GM08714 (cell line): ENCODE measurements around the gene PAX2.

Experiments used
- H3K4me3 ChIP-seq: fragments of 200-500 bp; sonication (Bioruptor generic); 2 replicates; pipeline ENCODE4 v1.5.1; 2014; ENCODE audit warnings: mild to moderate bottlenecking, low read length, inconsistent platforms
- ZNF274 ChIP-seq: IDR thresholded peaks from 2 replicates; pipeline ENCODE4 v1.6.1; 2012; ENCODE audit warnings: mild to moderate bottlenecking, low read depth, low read length

Gene PAX2

DNA sequence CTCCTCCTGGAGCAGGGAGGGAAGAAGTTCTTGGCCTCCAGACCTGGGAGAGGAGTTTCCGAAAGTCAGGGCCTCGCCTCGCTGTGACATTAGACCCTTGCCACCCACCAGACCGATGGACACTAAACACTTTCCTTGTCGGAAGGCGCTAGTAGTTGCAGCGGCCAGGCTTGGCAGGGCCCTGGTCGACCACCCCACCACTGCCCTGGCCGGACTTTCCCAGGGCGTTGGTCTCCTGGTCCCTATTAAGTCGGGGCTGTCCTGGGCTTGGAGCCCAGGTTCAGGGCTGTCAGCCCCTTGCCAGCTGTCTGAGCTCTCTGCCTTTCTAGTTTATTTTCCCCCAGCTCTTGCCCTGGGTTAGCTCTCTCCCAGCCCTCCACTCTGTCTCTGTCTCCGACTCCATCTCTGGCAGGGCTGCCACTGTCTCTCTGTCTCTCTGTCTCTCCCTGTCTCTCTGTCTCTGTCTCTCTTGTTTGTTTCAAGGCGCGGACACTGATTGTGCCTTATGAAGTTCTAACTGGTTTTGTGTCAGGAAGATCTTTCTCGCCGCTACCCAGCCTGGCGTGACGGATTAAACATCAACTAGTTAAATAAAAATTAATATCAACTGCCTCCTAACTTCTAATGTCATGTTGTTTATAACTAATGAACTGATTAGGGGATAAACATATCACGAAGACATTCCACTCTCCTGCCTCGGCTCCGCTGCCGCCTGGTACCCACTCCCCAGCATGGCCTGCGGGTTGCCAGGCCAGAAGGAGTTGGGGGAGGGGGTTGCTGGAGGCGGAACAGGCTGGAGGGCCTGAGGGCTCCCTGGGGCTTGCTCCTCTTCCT, 13.8 kb upstream of the PAX2 start:
- TF ChIP-seq ZNF274: no peak
- no peak overlapping the region for H3K4me3 ChIP-seq

DNA sequence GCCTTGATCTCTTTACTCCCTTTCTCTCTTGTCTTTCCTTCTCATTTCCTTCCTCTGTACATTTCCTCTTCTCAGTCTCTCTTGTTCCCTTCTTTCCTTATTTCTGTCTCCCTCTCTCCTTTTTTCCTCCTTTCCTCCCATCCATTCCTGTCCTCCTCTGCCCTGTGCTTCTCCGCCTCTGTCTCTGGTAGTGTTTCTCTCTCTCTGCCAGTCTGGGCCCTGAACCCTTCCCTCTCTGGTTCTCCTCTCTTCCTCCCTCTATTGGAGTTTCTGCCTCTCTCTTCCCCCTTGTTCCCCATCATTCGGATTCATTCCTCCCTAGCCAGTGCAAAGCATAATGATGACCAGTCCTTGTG, 13.2 kb upstream of the PAX2 start:
- no peak for TF ChIP-seq ZNF274
- H3K4me3 ChIP-seq: no peak overlapping the region

DNA sequence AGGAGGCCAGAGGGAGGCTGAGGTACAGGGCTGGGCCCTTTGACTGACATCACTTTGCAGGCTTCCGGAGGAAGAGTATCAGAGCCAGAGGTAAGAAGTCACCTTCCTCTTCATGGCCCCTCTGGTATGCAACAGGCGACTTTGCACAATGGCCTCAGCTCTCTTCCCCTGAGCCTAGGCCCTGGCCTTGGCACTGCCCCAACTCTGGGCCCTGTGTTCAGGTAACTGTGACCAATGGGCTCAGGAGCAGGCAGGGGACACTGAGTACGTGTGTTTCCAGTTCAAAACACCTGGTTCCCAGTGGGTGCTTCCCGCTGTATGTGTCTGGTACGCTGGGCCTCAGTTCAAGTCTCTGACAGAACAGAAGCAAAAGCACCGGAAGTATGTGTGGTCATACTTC, 12.1 kb upstream of the PAX2 start:
- no peak overlapping the region for H3K4me3 ChIP-seq
- no peak for TF ChIP-seq ZNF274

DNA sequence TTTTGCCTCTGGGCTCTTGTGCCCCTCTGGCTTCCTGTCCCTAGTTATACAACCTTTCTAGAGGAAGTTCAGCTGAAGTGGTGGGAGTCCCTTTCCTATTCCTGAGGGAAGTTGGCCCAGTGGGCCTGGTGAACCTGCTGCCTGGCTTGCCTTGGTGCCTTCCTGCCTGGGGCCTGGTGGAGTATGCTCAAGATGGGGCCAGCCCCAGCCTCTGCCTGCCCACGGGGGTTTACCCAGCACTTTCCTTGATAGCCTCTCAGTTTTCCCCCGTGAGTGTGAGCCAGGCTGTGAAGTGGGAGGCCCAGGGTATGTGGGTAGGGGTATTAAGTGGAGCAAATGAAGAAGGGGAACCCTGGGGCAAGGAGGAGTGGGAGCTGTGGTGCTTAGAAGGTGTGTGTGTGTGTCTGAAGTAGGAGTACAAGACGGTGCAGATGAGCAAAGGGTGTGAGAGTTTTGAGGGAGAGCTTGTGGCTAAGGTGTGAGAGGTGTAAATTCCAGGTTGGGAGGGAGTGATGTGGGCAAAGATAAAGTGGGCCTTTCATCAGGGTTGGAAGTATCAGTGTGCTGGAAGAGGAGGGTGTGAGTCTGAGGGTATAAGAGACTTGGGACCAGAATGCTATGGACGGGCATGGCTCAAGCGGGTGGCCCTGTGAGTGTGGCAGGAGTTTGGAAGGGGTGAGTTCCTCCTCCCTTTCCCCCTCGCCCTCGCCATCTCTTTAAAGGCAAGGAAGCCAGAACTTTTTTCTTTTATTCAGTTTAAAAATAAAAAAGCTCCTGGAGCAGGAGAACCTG, 10.9 kb upstream of the PAX2 start:
- no peak overlapping the region for H3K4me3 ChIP-seq
- no peak for TF ChIP-seq ZNF274

DNA sequence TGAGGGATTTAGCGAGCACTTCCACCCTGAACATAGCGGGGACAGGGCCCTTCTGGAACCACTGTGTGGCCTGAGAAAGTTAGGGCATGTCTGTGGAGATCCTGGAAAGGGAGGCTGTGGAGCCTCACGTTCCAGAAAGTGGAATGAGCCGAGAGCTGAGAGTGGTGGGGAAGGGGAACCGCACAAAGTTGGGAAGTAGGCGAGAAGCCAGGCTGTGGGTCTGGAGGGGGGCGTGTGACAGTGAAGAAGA, 10.4 kb upstream of the PAX2 start:
- H3K4me3 ChIP-seq: no peak overlapping the region
- no peak for TF ChIP-seq ZNF274

DNA sequence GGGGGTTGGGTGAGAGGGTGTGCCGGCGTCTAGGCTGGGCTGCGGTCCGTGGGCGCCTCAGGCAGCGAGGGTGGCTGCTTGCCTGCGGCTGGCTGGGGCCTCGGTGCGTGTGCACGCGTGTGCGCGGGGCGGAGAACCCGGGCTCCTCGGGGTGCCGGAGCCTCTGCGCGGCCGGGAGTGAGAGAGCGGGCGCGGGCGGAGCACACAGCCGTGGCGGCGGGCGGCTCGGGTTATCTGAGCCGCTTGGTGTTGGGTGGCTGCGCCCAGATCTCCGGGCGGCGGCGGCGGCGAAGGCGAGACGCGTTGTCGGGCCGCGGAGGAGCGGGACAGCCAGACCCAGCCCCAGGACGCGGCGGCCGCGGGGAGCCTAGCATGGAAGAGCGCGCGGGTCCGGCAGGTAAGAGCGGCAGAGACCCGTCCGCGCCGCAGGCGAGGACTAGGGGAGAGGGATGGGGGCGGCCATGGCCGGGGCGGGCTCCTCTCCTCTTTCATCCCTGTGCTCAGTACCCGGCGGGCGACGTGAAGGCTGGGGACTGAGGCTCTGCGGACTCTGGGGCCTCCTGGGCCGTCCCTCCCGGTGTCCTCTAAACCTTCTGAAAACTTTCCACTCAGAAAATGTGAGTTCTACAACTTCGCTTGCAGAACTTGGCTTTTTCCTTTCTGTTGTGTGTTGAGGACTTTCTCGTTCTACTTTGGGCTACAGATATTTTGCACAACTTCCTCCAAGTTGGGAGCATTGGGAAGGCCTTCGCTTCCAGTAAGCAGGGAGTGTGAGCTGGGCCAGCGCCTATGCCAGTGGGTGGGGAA, 9.8 kb upstream of the PAX2 start:
- no peak for TF ChIP-seq ZNF274
- H3K4me3 ChIP-seq: no peak overlapping the region

DNA sequence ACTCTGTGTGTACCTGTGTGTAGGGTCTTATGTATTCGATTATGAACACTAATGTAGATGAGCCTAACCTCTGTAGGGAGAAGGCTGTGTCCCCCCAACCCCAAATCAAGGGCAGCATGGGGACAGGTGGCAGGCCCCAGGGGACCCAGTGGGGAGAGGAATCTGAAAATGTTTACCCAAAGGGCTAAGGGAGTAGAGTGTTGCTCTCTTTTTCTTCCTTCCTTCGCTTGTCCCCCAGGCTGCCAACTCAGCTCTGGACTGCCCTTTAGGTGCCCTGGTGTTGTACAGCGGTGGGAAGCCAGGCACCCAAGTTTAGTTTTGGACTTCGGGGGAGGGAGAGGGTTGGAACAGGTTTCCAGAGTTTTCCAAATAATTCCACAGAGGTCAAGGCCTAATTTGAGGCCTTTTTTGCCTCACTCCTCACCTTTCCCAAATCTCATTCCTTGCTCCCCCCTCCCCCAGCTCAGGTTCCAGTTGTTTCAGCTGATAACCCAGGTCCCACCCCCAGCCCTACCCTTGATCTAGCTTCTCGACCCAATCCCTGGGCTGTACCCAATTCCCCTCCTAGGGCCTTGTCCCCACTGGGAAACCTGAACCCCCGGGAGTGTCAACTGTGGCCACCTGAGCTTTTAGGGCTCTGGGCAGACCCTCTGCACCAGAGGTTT, 9.1 kb upstream of the PAX2 start:
- TF ChIP-seq ZNF274: no peak
- no peak overlapping the region for H3K4me3 ChIP-seq

DNA sequence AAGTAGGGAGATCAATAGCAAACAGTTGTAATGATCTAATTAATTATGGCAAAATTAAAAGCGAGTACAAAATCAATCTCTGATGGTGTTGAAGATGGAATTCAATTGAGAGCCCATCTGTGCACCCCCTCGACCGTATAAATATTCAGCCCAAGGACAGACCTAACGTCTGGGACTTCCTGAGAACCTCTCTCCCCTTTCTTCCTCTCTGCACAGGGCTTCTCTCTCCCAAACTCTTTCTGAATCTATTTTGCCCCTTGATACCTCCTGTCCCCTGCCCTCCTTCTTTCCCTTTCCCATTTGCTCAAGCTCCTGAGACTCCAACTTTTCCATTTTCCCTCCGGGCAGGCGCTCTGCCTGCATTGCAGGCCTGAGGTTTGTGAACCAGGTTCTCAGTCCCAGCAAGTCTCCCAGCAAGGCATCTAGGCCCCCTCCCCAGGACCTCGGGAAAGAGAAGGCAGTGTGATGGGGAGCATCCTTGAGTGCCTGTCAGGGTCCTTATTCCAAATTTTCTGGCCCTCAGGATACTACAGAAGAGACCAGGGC, 8.5 kb upstream of the PAX2 start:
- TF ChIP-seq ZNF274: no peak
- H3K4me3 ChIP-seq: no peak overlapping the region

DNA sequence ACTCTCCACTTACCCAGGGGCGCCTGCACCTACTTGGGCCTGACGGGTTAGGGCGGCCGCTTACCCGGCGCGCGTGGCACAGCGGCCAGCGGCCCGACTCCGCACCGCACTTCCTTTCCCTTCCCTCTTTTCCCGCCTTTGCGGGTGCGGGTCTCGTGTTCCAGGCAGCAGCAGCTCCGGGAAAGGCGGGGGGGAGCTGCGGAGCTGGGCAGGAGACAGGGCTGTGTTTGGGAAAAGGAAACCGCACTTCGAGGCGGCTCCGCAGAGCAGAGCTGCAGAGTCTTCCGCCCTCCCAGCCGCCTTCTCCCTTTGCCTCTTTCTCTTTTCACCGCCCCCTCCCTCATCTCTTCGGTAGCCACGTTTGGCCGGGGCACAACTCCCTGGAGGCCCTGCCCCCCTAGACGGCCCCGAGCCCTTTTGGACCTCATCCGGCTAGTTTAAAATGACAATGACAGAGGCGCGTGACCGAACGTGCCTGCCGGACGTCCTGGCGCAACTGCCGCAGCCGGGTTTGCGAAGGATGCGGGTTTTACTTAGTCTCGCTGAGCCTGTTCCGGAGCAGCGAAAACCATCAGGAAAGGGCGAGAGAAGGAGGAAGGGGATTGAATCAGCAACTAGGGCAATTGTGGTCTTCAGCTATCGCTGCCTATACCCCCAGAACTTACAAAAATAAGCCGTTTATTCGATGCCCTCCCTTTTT, 7.9 kb upstream of the PAX2 start:
- TF ChIP-seq ZNF274: no peak
- H3K4me3 ChIP-seq: no peak overlapping the region

DNA sequence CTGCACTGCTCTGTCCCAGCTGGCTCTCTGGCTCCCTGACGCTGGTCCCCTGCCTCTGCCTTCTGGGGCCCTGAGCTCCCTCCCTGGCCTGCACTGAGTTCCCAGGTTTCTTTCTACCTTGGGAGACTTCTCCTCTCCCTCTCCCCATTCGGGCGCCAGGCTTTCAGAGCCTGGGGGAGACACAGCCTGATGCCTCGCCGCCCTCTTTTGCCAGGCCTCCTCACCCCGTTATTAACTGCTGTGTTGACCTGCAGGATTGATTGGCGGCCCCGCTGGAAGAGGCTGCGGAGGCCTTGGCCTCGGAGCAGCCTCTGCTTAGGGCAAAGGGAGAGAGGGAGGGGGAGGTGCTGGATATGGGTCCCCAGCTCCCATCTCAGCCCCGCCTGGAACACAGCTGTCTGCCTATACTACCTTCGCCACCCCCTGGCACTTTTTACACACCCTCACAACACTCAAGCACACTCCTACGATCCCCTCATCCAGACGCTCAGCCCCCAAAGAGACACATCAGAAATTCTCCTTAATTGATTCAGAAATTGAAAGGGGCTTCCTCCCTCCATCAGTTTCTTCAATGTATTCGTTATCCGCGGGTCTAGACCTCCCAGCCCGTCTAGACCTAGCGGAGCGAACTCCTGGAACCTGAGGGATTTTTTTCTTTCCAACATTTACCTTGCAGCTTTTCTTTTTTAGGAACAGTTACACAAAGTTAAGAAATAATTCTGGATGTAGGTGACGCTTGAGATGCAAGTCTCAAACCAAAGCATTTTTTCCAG, 7.1 kb upstream of the PAX2 start:
- H3K4me3 ChIP-seq: no peak overlapping the region
- TF ChIP-seq ZNF274: no peak

DNA sequence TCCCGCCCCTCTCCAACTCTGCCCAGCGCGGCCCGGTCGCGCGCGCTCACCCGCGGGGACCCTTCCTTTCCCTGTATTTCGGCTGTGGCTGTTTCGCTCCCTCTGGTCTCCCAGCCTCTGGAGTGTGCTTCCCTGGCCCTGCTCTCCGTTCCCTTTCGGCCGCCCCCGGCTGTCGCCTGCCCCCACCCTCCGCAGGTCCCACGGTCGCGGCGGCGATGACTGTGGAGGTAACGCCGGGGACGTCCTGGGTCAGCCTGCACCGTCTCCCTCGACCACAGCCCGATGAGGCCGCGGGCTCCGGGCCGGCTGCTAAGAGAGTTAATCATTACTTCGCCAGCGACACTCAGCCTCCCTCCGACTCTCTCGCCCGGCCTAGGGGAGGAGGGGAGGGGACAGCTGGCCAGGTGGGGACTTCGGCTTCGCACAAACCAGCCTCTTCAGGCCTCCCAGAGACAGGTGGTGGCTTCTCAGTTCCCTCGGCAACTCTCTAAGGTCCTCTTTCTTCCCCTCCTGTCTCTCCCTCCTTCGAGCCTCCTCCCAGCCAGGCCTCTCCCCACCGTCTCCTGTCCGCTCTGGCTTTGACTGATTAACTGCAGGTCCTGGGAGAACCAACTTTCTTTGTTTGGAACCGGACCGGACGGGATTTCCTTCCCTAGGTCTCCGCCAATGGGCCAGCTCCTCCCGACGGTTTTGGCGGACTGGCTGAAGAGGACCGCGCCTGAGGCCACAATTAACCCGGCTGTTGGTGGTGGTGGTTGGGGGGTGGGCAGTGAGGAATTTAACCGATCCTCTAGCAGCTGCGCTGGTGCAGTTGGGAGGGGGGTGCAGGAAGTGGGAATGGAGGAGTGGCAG, 5.6 kb upstream of the PAX2 start:
- no peak for TF ChIP-seq ZNF274
- no peak overlapping the region for H3K4me3 ChIP-seq

DNA sequence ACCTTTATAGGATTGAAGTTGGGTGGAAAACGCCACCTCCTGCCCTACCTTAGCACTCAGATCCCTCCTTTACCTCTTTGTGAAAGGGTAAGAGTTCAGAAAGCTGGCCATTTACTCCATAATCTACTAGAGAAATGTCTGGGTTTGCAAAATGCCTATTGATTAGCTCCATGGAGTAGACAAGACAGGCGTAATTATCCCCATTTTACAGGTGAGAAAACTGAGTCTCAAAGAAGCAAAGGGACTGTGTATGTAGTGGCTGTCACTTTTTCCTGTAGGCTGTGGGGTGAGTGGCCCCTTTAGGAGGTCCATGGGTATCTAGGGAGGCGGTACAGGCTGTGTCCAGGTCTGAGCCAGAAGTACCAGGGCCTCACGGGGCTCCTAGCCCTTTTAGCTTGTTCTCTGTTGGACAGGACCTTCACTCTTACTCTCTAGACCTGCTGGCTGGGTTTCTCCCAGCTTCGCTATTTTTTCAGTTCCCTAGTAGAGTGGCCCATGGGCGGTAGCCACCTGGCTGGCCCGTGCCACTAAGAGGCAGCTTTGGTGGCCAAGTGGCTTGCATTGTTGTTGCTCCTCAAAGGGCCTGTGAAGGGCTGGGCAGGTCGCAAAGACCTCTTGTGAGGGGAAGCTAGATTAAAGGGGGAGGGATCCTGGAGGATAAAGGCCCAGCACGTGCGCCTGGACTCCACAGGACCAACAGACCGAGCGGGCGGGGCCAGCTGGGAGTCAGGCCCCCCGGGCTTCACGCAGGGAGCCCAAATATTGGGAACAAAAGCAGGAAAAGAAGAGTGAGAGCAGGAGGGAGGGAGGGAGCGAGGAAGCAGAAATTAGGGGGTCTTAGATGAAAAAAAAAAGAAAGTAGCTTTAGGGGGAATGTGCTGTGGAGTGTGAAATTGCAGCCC, 4.7 kb upstream of the PAX2 start:
- H3K4me3 ChIP-seq: no peak overlapping the region
- no peak for TF ChIP-seq ZNF274
